HEK293 (cell line): ENCODE measurements around the gene ZFP91.

Source experiments
- HOXD13 ChIP-seq: sonication (generic); formaldehyde crosslinking; IDR thresholded peaks from 2 replicates; pipeline ENCODE4 v1.8.0; 2022; ENCODE audit warnings: missing genetic modification reagents, borderline replicate concordance
- MEIS1 ChIP-seq: sonication (generic); formaldehyde crosslinking; IDR thresholded peaks from 2 replicates; pipeline ENCODE4 v1.8.1; 2022; ENCODE audit warnings: missing genetic modification reagents, mild to moderate bottlenecking, borderline replicate concordance
- ZIC2 ChIP-seq: fragments of 450-650 bp; formaldehyde crosslinking; IDR thresholded peaks from 2 replicates; pipeline ENCODE4 v1.5.1; 2016; ENCODE audit warnings: missing biosample characterization, missing genetic modification characterization
- ZNF174 ChIP-seq: fragments of 450-650 bp; formaldehyde crosslinking; IDR thresholded peaks from 2 replicates; pipeline ENCODE4 v1.5.0; 2017; ENCODE audit warnings: missing biosample characterization, mild to moderate bottlenecking, missing genetic modification characterization
- ZNF658 ChIP-seq: fragments of 450-650 bp; formaldehyde crosslinking; IDR thresholded peaks from 2 replicates; pipeline ENCODE4; 2016; ENCODE audit warnings: missing biosample characterization, missing genetic modification characterization
- ZNF837 ChIP-seq: fragments of 450-650 bp; formaldehyde crosslinking; IDR thresholded peaks from 2 replicates; pipeline ENCODE4 v1.5.1; 2016; ENCODE audit warnings: missing biosample characterization, missing genetic modification characterization
- TF ChIP-seq, protein P1 (sequence below): fragments of 450-650 bp; formaldehyde crosslinking; IDR thresholded peaks from 2 replicates; pipeline ENCODE4 v1.5.1; 2016; ENCODE audit warnings: missing biosample characterization, missing genetic modification characterization
- TF ChIP-seq, protein P2 (sequence below): fragments of 450-650 bp; formaldehyde crosslinking; IDR thresholded peaks from 2 replicates; pipeline ENCODE4 v1.5.1; 2017; ENCODE audit warnings: missing biosample characterization, missing genetic modification characterization
- TF ChIP-seq, protein P3 (sequence below): fragments of 450-650 bp; formaldehyde crosslinking; IDR thresholded peaks from 2 replicates; pipeline ENCODE4 v1.5.1; 2016; ENCODE audit warnings: missing biosample characterization, missing genetic modification characterization, low read depth

DNA sequence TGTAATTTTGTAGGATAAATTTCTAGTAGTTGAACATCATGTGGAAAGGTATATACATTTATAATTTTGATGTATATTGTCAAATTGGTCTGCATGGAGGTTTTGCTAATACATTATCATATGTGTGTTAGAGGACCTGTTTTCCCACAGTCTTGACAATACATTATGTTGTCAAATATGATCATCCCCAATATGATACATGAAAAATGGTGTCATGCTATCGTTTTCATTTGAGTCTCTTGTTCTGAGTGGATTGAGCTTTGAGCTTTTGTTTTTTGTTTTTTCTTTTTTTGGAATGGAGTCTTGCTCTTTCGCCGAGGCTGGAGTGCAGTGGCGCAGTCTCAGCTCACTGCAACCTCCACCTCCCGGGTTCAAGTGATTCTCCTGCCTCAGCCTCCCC is 29.5 kb downstream of the ZFP91 start:
- TF ChIP-seq, protein P1, sequence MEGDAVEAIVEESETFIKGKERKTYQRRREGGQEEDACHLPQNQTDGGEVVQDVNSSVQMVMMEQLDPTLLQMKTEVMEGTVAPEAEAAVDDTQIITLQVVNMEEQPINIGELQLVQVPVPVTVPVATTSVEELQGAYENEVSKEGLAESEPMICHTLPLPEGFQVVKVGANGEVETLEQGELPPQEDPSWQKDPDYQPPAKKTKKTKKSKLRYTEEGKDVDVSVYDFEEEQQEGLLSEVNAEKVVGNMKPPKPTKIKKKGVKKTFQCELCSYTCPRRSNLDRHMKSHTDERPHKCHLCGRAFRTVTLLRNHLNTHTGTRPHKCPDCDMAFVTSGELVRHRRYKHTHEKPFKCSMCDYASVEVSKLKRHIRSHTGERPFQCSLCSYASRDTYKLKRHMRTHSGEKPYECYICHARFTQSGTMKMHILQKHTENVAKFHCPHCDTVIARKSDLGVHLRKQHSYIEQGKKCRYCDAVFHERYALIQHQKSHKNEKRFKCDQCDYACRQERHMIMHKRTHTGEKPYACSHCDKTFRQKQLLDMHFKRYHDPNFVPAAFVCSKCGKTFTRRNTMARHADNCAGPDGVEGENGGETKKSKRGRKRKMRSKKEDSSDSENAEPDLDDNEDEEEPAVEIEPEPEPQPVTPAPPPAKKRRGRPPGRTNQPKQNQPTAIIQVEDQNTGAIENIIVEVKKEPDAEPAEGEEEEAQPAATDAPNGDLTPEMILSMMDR (tag by site-specific recombination): no peak
- TF ChIP-seq ZNF174 (tag by site-specific recombination): no peak
- TF ChIP-seq ZNF658 (tag by site-specific recombination): no peak
- no peak for TF ChIP-seq HOXD13 (CRISPR knock-in tag)
- TF ChIP-seq ZNF837 (tag by site-specific recombination): no peak
- no peak for TF ChIP-seq MEIS1 (CRISPR knock-in tag)
- TF ChIP-seq, protein P2, sequence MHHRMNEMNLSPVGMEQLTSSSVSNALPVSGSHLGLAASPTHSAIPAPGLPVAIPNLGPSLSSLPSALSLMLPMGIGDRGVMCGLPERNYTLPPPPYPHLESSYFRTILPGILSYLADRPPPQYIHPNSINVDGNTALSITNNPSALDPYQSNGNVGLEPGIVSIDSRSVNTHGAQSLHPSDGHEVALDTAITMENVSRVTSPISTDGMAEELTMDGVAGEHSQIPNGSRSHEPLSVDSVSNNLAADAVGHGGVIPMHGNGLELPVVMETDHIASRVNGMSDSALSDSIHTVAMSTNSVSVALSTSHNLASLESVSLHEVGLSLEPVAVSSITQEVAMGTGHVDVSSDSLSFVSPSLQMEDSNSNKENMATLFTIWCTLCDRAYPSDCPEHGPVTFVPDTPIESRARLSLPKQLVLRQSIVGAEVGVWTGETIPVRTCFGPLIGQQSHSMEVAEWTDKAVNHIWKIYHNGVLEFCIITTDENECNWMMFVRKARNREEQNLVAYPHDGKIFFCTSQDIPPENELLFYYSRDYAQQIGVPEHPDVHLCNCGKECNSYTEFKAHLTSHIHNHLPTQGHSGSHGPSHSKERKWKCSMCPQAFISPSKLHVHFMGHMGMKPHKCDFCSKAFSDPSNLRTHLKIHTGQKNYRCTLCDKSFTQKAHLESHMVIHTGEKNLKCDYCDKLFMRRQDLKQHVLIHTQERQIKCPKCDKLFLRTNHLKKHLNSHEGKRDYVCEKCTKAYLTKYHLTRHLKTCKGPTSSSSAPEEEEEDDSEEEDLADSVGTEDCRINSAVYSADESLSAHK (tag by site-specific recombination): no peak
- TF ChIP-seq, protein P3, sequence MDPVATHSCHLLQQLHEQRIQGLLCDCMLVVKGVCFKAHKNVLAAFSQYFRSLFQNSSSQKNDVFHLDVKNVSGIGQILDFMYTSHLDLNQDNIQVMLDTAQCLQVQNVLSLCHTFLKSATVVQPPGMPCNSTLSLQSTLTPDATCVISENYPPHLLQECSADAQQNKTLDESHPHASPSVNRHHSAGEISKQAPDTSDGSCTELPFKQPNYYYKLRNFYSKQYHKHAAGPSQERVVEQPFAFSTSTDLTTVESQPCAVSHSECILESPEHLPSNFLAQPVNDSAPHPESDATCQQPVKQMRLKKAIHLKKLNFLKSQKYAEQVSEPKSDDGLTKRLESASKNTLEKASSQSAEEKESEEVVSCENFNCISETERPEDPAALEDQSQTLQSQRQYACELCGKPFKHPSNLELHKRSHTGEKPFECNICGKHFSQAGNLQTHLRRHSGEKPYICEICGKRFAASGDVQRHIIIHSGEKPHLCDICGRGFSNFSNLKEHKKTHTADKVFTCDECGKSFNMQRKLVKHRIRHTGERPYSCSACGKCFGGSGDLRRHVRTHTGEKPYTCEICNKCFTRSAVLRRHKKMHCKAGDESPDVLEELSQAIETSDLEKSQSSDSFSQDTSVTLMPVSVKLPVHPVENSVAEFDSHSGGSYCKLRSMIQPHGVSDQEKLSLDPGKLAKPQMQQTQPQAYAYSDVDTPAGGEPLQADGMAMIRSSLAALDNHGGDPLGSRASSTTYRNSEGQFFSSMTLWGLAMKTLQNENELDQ (tag by site-specific recombination): no peak
- no peak for TF ChIP-seq ZIC2 (tag by site-specific recombination)
